ENCODE measurements around the gene GLOD4.
"Not testable (repeated sequence)": the region's sequence is repeated elsewhere in the genome, so short reads cannot be mapped to it uniquely, and the experiment has no call there.

GLOD4 gene

GRCh38 chr17:807523-808294, 25.6 kb upstream of the GLOD4 start:
- no peak for DNase-seq (ENCODE audit: low read depth)
- TF ChIP-seq CTCF (IDR thresholded peaks at IDR 0.05; ENCODE audit: low read depth, low read length, missing control alignments) = no peak
- no peak overlapping the region for H3K4me3 ChIP-seq (ENCODE audit: low read depth, low read length)

GRCh38 chr17:806781-807522, 24.9 kb upstream of the GLOD4 start:
- TF ChIP-seq CTCF (IDR thresholded peaks at IDR 0.05; ENCODE audit: low read depth, low read length, missing control alignments) = no peak
- no peak overlapping the region for H3K4me3 ChIP-seq (ENCODE audit: low read depth, low read length)

GRCh38 chr17:806346-806745, 24.3 kb upstream of the GLOD4 start:
- TF ChIP-seq CTCF (IDR thresholded peaks at IDR 0.05; ENCODE audit: low read depth, low read length, missing control alignments) = no peak
- no peak overlapping the region for H3K4me3 ChIP-seq (ENCODE audit: low read depth, low read length)
- DNase-seq (ENCODE audit: low read depth) = no peak

More at GRCh38 chr17:806781-807522, 24.9 kb upstream of the GLOD4 start:
- no peak for DNase-seq (ENCODE audit: low read depth)

- not testable (repeated sequence) for H3K4me3 ChIP-seq (ENCODE audit: low read depth, low read length); DNase-seq (ENCODE audit: low read depth)
Measured at GRCh38 chr17:805886-806285, 23.8 kb upstream of the GLOD4 start.

GRCh38 chr17:804541-805435, 22.7 kb upstream of the GLOD4 start:
- TF ChIP-seq CTCF (IDR thresholded peaks at IDR 0.05; ENCODE audit: low read depth, low read length, missing control alignments) = no peak
- no peak overlapping the region for H3K4me3 ChIP-seq (ENCODE audit: low read depth, low read length)
- no peak for DNase-seq (ENCODE audit: low read depth)

GRCh38 chr17:802901-803881, 21.1 kb upstream of the GLOD4 start:
- no peak for DNase-seq (ENCODE audit: low read depth)
- TF ChIP-seq CTCF (IDR thresholded peaks at IDR 0.05; ENCODE audit: low read depth, low read length, missing control alignments) = no peak
- H3K4me3 ChIP-seq (ENCODE audit: low read depth, low read length) = no peak overlapping the region
